ENCODE measurements around the gene NSMCE4A. TPM values are rescaled to one million over a fixed set of nuclear protein-coding genes. Genes with fewer than 3 reads are reported as not detected.
A peak's percentile ranks its signal among the peaks of the same experiment; 100 is the strongest.
"Not testable (repeated sequence)": the region's sequence is repeated elsewhere in the genome, so short reads cannot be mapped to it uniquely, and the experiment has no call there.

Gene NSMCE4A
- total RNA-seq, 1 donor from 2014 or later, result 31.3 TPM

GRCh38 chr10:121949049-121949448, 26.0 kb downstream of the NSMCE4A start:
- no peaks in the 10 kb centered on the region for H3K27me3 ChIP-seq (ENCODE audit: control insufficient read depth in 3 of 3, insufficient read depth in 3 of 3, low read length in 3 of 3)

GRCh38 chr10:121947343-121948330, 27.4 kb downstream of the NSMCE4A start:
- Histone ChIP-seq H3K4me3 (ENCODE audit: low read length in 3 of 3) (no peak overlapping the region), H3K27ac (ENCODE audit: low read depth, low read length) (no peak overlapping the region), H3K36me3 (ENCODE audit: control insufficient read depth in 3 of 3, insufficient read depth in 3 of 3, low read length in 3 of 3) (no peaks in the 10 kb centered on the region), H3K9me3 (ENCODE audit: control insufficient read depth in 3 of 3, low read length in 3 of 3) (no peaks in the 10 kb centered on the region), H3K27me3 (ENCODE audit: control insufficient read depth in 3 of 3, insufficient read depth in 3 of 3, low read length in 3 of 3) (no peaks in the 10 kb centered on the region), H3K4me1 (ENCODE audit: control insufficient read depth in 3 of 3, insufficient read depth in 3 of 3, low read length in 3 of 3) (no peaks in the 10 kb centered on the region), H3K9ac (ENCODE audit: low read depth in 1 of 3, low read length in 3 of 3) (no peak overlapping the region)

More at GRCh38 chr10:121949049-121949448, 26.0 kb downstream of the NSMCE4A start:
- Histone ChIP-seq H3K4me3 (ENCODE audit: low read length in 3 of 3) (no peak overlapping the region), H3K9me3 (ENCODE audit: control insufficient read depth in 3 of 3, low read length in 3 of 3) (no peaks in the 10 kb centered on the region), H3K27ac (ENCODE audit: low read depth, low read length) (no peak overlapping the region), H3K4me1 (ENCODE audit: control insufficient read depth in 3 of 3, insufficient read depth in 3 of 3, low read length in 3 of 3) (no peaks in the 10 kb centered on the region), H3K36me3 (ENCODE audit: control insufficient read depth in 3 of 3, insufficient read depth in 3 of 3, low read length in 3 of 3) (no peaks in the 10 kb centered on the region), H3K9ac (ENCODE audit: low read depth in 1 of 3, low read length in 3 of 3) (no peak overlapping the region)

- H3K27ac ChIP-seq (ENCODE audit: low read depth, low read length), result peak overlapping the region; percentile 37
Measured at GRCh38 chr10:121942749-121943416, 32.1 kb downstream of the NSMCE4A start.

GRCh38 chr10:121941532-121941931, 33.5 kb downstream of the NSMCE4A start:
- H3K27ac ChIP-seq (ENCODE audit: low read depth, low read length), result no peak overlapping the region
- H3K9me3 ChIP-seq (ENCODE audit: control insufficient read depth in 3 of 3, low read length in 3 of 3), result no peaks in the 10 kb centered on the region
- no peaks in the 10 kb centered on the region for H3K4me1 ChIP-seq (ENCODE audit: control insufficient read depth in 3 of 3, insufficient read depth in 3 of 3, low read length in 3 of 3)
- H3K9ac ChIP-seq (ENCODE audit: low read depth in 1 of 3, low read length in 3 of 3), result no peak overlapping the region
- no peaks in the 10 kb centered on the region for H3K27me3 ChIP-seq (ENCODE audit: control insufficient read depth in 3 of 3, insufficient read depth in 3 of 3, low read length in 3 of 3)
- no peaks in the 10 kb centered on the region for H3K36me3 ChIP-seq (ENCODE audit: control insufficient read depth in 3 of 3, insufficient read depth in 3 of 3, low read length in 3 of 3)
- no peak overlapping the region for H3K4me3 ChIP-seq (ENCODE audit: low read length in 3 of 3)

More at GRCh38 chr10:121942749-121943416, 32.1 kb downstream of the NSMCE4A start:
- Histone ChIP-seq H3K27me3 (ENCODE audit: control insufficient read depth in 3 of 3, insufficient read depth in 3 of 3, low read length in 3 of 3) (no peaks in the 10 kb centered on the region), H3K4me1 (ENCODE audit: control insufficient read depth in 3 of 3, insufficient read depth in 3 of 3, low read length in 3 of 3) (no peaks in the 10 kb centered on the region), H3K9me3 (ENCODE audit: control insufficient read depth in 3 of 3, low read length in 3 of 3) (no peaks in the 10 kb centered on the region), H3K9ac (ENCODE audit: low read depth in 1 of 3, low read length in 3 of 3) (no peak overlapping the region), H3K36me3 (ENCODE audit: control insufficient read depth in 3 of 3, insufficient read depth in 3 of 3, low read length in 3 of 3) (no peaks in the 10 kb centered on the region), H3K4me3 (ENCODE audit: low read length in 3 of 3) (no peak overlapping the region)

GRCh38 chr10:121936295-121936694, 38.7 kb downstream of the NSMCE4A start:
- Histone ChIP-seq H3K27me3 (ENCODE audit: control insufficient read depth in 3 of 3, insufficient read depth in 3 of 3, low read length in 3 of 3) (no peaks in the 10 kb centered on the region), H3K4me3 (ENCODE audit: low read length in 3 of 3) (no peak overlapping the region), H3K36me3 (ENCODE audit: control insufficient read depth in 3 of 3, insufficient read depth in 3 of 3, low read length in 3 of 3) (no peaks in the 10 kb centered on the region)

GRCh38 chr10:121935702-121936101, 39.3 kb downstream of the NSMCE4A start:
- H3K4me1 ChIP-seq (ENCODE audit: control insufficient read depth in 3 of 3, insufficient read depth in 3 of 3, low read length in 3 of 3), result peaks cover 0 to 5% (median 3%) of the 10 kb centered on the region in 3 donors
- no peak overlapping the region for H3K4me3 ChIP-seq (ENCODE audit: low read length in 3 of 3)
- H3K27me3 ChIP-seq (ENCODE audit: control insufficient read depth in 3 of 3, insufficient read depth in 3 of 3, low read length in 3 of 3), result no peaks in the 10 kb centered on the region
- no peaks in the 10 kb centered on the region for H3K9me3 ChIP-seq (ENCODE audit: control insufficient read depth in 3 of 3, low read length in 3 of 3)
- H3K27ac ChIP-seq (ENCODE audit: low read depth, low read length), result no peak overlapping the region
- H3K36me3 ChIP-seq (ENCODE audit: control insufficient read depth in 3 of 3, insufficient read depth in 3 of 3, low read length in 3 of 3), result no peaks in the 10 kb centered on the region
- H3K9ac ChIP-seq (ENCODE audit: low read depth in 1 of 3, low read length in 3 of 3), result no peak overlapping the region

More at GRCh38 chr10:121936295-121936694, 38.7 kb downstream of the NSMCE4A start:
- Histone ChIP-seq H3K9me3 (ENCODE audit: control insufficient read depth in 3 of 3, low read length in 3 of 3) (no peaks in the 10 kb centered on the region), H3K4me1 (ENCODE audit: control insufficient read depth in 3 of 3, insufficient read depth in 3 of 3, low read length in 3 of 3) (peaks cover 0 to 4% (median 0%) of the 10 kb centered on the region in 3 donors), H3K27ac (ENCODE audit: low read depth, low read length) (no peak overlapping the region), H3K9ac (ENCODE audit: low read depth in 1 of 3, low read length in 3 of 3) (no peak overlapping the region)

- H3K27me3 ChIP-seq (ENCODE audit: control insufficient read depth in 3 of 3, insufficient read depth in 3 of 3, low read length in 3 of 3); H3K9ac ChIP-seq (ENCODE audit: low read depth in 1 of 3, low read length in 3 of 3); H3K36me3 ChIP-seq (ENCODE audit: control insufficient read depth in 3 of 3, insufficient read depth in 3 of 3, low read length in 3 of 3); H3K9me3 ChIP-seq (ENCODE audit: control insufficient read depth in 3 of 3, low read length in 3 of 3); H3K4me3 ChIP-seq (ENCODE audit: low read length in 3 of 3); H3K27ac ChIP-seq (ENCODE audit: low read depth, low read length): not testable (repeated sequence)
- peaks cover under 1 to 19% (median 16%) of the 10 kb centered on the region in 3 donors for H3K4me1 ChIP-seq (ENCODE audit: control insufficient read depth in 3 of 3, insufficient read depth in 3 of 3, low read length in 3 of 3)
Measured at GRCh38 chr10:121930268-121931085, 44.5 kb downstream of the NSMCE4A start.

- not testable (repeated sequence) for H3K36me3 ChIP-seq (ENCODE audit: control insufficient read depth in 3 of 3, insufficient read depth in 3 of 3, low read length in 3 of 3); H3K27ac ChIP-seq (ENCODE audit: low read depth, low read length); H3K9ac ChIP-seq (ENCODE audit: low read depth in 1 of 3, low read length in 3 of 3); H3K4me3 ChIP-seq (ENCODE audit: low read length in 3 of 3); H3K9me3 ChIP-seq (ENCODE audit: control insufficient read depth in 3 of 3, low read length in 3 of 3); H3K27me3 ChIP-seq (ENCODE audit: control insufficient read depth in 3 of 3, insufficient read depth in 3 of 3, low read length in 3 of 3)
- H3K4me1 ChIP-seq (ENCODE audit: control insufficient read depth in 3 of 3, insufficient read depth in 3 of 3, low read length in 3 of 3), result peaks cover 6 to 19% (median 16%) of the 10 kb centered on the region in 3 donors
Measured at GRCh38 chr10:121929585-121930267, 45.3 kb downstream of the NSMCE4A start.

GRCh38 chr10:121928528-121928884, 46.5 kb downstream of the NSMCE4A start:
- peak overlapping the region; percentile 69 to 96 (median 95) for H3K4me3 ChIP-seq (ENCODE audit: low read length in 3 of 3)
- H3K9ac ChIP-seq (ENCODE audit: low read depth in 1 of 3, low read length in 3 of 3), result peak overlapping the region; percentile 96 to 99 (median 98)
- H3K4me1 ChIP-seq (ENCODE audit: control insufficient read depth in 3 of 3, insufficient read depth in 3 of 3, low read length in 3 of 3), result peaks cover 6 to 19% (median 16%) of the 10 kb centered on the region in 3 donors
- H3K27me3 ChIP-seq (ENCODE audit: control insufficient read depth in 3 of 3, insufficient read depth in 3 of 3, low read length in 3 of 3), result no peaks in the 10 kb centered on the region
- H3K27ac ChIP-seq (ENCODE audit: low read depth, low read length), result peak overlapping the region; percentile 96
- no peaks in the 10 kb centered on the region for H3K9me3 ChIP-seq (ENCODE audit: control insufficient read depth in 3 of 3, low read length in 3 of 3)
- peaks cover 0 to 2% (median 0%) of the 10 kb centered on the region in 3 donors for H3K36me3 ChIP-seq (ENCODE audit: control insufficient read depth in 3 of 3, insufficient read depth in 3 of 3, low read length in 3 of 3)

Measured in skeletal muscle tissue (tissue), 4 donors.